CD4-positive, alpha-beta T cell treated with Interferon alpha-2 for 1 hour (primary cell): Measurements from ENCODE around the gene TPSD1.
"Not testable (repeated sequence)": the region's sequence is repeated elsewhere in the genome, so short reads cannot be mapped to it uniquely, and the experiment has no call there.

Source experiments
- DNase-seq, 2 donors: peaks; one replicate each; pipeline ENCODE4 v3.0.0-alpha.2; 2020 to 2022

The TPSD1 gene

GRCh38 chr16:1255276-1256122, at the start of gene TPSD1:
TSS of gene TPSD1 (plus strand) at chr16:1256069. CDS start at chr16:1256281, 212 bp downstream.
- DNase-seq = not testable (repeated sequence)

- DNase-seq = no peak
These were observed 49.5 kb upstream of the TPSD1 start for GRCh38 chr16:1206326-1206725.

- peak in 1 of 2 donors; percentile 41 for DNase-seq
These were observed 49.1 kb upstream of the TPSD1 start for GRCh38 chr16:1206786-1207185.

GRCh38 chr16:1208239-1208830, 47.5 kb upstream of the TPSD1 start:
- DNase-seq = peak in 1 of 2 donors; percentile 13

GRCh38 chr16:1209081-1209480, 46.8 kb upstream of the TPSD1 start:
- no peak for DNase-seq

- DNase-seq = no peak
These were observed 45.4 kb upstream of the TPSD1 start for GRCh38 chr16:1210461-1210860.

- no peak for DNase-seq
These were observed 44.2 kb upstream of the TPSD1 start for GRCh38 chr16:1211451-1212268.

GRCh38 chr16:1212616-1213194, 43.2 kb upstream of the TPSD1 start:
- DNase-seq = no peak

- no peak for DNase-seq
These were observed 42.6 kb upstream of the TPSD1 start for GRCh38 chr16:1213231-1213630.

- DNase-seq = no peak
These were observed 42.0 kb upstream of the TPSD1 start for GRCh38 chr16:1213796-1214372.

GRCh38 chr16:1214719-1215118, 41.1 kb upstream of the TPSD1 start:
- DNase-seq = no peak

- no peak for DNase-seq
These were observed 40.1 kb upstream of the TPSD1 start for GRCh38 chr16:1215574-1216295.

- DNase-seq = no peak
These were observed 39.6 kb upstream of the TPSD1 start for GRCh38 chr16:1216296-1216619.

GRCh38 chr16:1216681-1217400, 39.0 kb upstream of the TPSD1 start:
- no peak for DNase-seq

GRCh38 chr16:1217526-1217925, 38.3 kb upstream of the TPSD1 start:
- DNase-seq = no peak

GRCh38 chr16:1218061-1218929, 37.6 kb upstream of the TPSD1 start:
- DNase-seq = no peak

- DNase-seq = no peak
These were observed 36.8 kb upstream of the TPSD1 start for GRCh38 chr16:1218930-1219611.

- DNase-seq = no peak
These were observed 35.7 kb upstream of the TPSD1 start for GRCh38 chr16:1220098-1220728.
